AG08396 (cell line): ENCODE data around the gene GNAS-AS1.

Source experiments
- DNase-seq: peaks from one replicate; pipeline ENCODE4 v3.0.0; 2012; ENCODE audit warnings: low spot score, mixed read lengths

GNAS-AS1 gene

GRCh38 chr20:58778760-58779159 lies 71.9 kb downstream of the GNAS-AS1 start:
- no peak for DNase-seq

GRCh38 chr20:58777657-58778056 lies 73.0 kb downstream of the GNAS-AS1 start:
- no peak for DNase-seq

GRCh38 chr20:58776109-58776508 lies 74.6 kb downstream of the GNAS-AS1 start:
- no peak for DNase-seq

GRCh38 chr20:58775371-58775770 lies 75.3 kb downstream of the GNAS-AS1 start:
- DNase-seq, result no peak

- DNase-seq, result no peak
Measured at GRCh38 chr20:58774667-58775263, 75.9 kb downstream of the GNAS-AS1 start.

- no peak for DNase-seq
Measured at GRCh38 chr20:58774214-58774613, 76.5 kb downstream of the GNAS-AS1 start.

- DNase-seq, result no peak
Measured at GRCh38 chr20:58772786-58773185, 77.9 kb downstream of the GNAS-AS1 start.
